PC-9 (cell line): Measurements from ENCODE around the gene CTPS2.

ENCODE experiments used
- CTCF ChIP-seq: fragments of 200-600 bp; sonication (generic); conservative IDR thresholded peaks from 2 replicates; pipeline ENCODE4 v1.6.1; 2017; ENCODE audit warnings: mixed run types, antibody characterized with exemption, mild to moderate bottlenecking, moderate library complexity
- EZH2 ChIP-seq: fragments of 200-600 bp; sonication (generic); IDR thresholded peaks from 2 replicates; pipeline ENCODE4 v1.8.0; 2017; ENCODE audit warnings: antibody characterized with exemption, low read depth

GRCh38 chrX:16659321-16659720, 53.1 kb downstream of the CTPS2 start:
- TF ChIP-seq EZH2 (no peak), CTCF (no peak)
